ENCODE data around the gene DUOX1.

The DUOX1 gene

DNA sequence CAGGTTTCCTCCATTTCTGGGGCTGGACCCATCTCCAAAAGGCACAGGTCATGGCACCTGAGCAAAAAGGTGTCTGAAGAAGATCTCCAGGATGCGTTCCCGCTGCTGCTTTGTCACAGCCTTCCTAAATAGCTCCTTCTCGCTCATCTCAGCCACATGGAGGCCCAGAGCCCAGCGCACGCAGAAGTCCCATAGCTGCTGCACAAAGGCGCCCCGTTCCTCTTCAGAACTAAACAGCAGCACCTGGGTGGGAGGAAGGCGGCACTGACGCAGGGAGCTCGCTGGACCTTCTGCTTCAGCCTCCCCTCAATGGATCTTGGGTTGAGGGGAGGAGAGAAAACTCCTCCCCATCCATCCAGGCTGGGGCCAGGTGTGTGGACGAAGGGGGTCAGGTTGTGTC lies 24.2 kb upstream of the DUOX1 start:
- H3K4me3 ChIP-seq (ENCODE audit: low read depth, low read length), result no peak overlapping the region

DNA sequence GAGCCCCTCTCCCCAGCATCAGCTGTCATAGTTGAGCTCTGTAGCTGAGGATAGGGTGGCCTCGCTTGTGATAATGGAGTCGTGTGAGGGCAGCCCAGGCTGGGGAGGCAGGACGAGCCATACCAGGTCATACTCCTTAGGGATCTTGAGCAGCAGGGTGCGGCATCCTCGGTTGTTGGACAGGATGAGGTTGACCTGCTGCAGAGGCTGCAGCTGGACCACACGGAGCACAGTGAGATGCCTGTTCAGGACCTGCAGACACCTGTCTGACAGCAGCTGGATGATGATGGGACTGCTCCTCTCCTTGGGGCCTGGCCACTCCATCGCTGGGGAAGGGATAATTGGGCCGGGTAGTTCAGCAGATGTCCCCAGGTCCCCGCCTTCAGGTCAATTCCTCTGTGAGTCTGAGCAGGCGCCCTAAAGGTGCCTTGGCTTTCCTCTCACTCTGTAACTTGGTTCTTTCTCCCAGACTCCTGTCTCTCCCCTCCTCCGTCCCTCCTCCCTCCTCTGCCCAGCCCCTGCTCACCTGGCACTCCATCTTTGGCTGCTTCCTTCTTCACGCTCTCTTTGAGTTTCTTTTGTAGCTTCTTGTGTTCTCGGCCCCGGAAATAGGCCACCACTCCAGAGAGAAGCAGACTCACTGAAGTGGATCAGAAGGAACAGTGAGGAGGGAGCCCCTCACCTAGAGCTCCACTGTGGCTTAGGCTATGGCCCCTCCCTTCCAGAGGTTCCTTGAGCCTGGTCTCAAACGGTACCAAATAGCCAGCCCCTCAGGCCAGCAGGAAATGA lies 23.6 kb upstream of the DUOX1 start:
- H3K4me3 ChIP-seq (ENCODE audit: low read depth, low read length), result no peak overlapping the region

DNA sequence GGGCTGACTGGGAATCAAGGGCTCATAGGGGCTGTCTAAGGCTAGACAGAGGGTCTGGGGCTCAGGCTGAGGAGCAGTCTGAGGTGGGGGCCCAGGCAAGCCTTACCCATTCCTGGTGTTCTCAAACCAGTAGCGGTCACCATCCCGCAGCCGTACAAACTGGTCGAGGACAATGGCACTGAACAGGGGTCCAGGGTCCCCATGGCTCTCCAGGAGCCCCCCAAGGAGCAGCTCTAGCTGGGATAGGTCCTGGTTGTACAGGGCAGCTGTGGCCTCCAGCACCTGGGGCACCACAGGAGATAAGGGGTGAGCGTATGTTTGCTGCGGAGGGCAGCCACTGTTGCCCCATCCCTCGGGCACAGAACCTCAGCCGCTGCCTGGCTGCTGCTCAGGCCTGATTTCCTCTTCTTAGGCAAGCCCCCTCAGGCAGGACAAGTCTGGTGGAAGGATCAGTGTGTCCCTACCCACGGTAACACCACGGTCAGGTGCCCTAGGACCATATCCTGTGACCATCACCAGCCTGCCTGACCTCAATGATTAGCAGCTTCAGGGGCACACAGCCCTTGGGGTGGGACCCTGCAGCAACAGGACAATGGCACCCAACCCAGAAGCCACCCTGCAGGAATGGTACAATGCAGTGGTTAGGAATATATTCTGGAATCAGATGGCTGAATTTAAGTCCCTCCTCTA lies 21.7 kb upstream of the DUOX1 start:
- H3K4me3 ChIP-seq (ENCODE audit: low read depth, low read length), result no peak overlapping the region

DNA sequence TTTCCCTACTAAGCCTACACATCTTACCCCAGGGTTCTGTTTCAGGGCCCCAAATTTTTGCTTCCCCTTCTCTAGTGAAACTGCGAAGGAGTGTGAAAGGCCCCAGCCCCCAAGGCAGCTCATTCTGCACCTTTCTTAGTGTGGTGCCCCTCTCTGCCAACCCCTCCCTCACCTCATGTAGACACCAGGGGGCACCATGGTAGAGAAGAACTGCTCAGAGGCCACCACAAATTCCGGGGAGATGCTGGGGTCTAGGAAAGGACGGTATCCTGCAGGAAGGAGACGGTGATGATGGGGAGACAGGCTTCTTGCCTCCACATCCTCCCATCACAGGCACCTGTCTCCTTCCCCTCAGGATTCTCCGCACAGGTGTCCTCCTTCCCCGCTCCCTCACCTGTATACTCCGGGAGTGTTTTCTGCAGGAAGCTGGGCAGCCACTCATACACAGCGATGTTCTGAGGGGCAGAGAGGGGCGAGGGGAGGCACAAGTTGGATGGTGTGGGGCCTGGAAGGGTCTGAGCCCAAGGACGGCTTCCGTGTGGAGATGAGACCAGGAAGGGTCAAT lies 19.5 kb upstream of the DUOX1 start:
- H3K4me3 ChIP-seq (ENCODE audit: low read depth, low read length), result no peak overlapping the region

DNA sequence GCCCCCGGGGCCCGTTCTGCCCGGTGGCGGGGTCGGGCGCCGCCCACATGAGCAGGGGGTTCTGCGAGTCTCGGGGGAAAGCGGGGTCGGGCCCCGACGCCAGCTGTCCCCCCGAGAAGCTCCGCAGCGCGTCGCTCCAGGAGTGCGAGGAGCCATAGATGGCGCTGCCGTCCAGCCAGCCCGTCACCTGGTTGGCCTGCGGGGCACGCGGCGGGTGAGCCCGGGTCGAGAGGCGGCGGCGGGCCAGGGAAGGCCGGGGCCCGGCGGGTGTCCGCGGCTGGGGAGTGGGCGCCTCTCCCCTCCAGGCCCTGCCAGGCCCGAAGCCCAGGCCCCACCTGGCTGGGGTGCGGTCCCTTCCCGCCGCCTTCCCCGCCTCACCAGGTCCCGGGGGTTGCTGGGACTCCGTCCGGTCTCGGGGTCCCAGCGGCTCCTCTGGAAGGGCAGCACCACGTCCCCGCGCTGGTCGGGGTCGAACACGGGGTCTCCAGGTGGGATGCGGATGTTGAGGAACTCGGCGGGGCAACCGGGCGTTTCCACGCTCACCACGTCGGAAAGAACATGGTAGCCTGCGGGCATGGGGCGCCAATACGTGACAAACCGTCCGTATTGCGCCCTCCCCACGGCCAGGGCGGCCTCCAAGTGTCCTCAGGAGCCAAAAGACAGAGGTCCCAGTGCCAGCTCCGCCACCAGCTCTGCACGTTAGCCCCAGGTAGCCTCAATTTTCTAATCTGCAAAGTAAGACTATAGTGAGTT lies 18.2 kb upstream of the DUOX1 start:
- H3K4me3 ChIP-seq (ENCODE audit: low read depth, low read length), result no peak overlapping the region

DNA sequence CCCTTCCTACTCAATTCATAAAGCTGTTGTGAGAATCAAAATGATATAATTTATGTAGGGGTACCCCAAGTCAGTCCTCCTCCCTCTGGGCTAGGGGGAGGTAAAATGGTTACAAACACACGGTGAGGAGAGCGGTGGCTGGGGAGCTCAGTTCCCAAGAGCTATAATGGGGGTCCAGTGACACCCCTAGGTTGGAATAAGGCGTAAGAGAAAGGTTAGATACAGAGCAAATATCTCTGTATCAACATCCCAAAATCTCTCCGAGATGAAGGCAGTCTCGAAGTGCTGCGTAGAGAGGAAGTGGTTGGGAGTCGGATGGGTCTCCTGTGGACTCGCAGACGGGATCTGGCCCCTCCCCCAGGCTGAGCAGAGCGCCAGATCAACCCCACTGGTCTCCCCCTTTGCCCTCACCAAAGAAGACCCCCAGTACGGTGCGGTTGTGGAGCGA lies 17.6 kb upstream of the DUOX1 start:
- H3K4me3 ChIP-seq (ENCODE audit: low read depth, low read length), result peak overlapping the region; percentile 14

DNA sequence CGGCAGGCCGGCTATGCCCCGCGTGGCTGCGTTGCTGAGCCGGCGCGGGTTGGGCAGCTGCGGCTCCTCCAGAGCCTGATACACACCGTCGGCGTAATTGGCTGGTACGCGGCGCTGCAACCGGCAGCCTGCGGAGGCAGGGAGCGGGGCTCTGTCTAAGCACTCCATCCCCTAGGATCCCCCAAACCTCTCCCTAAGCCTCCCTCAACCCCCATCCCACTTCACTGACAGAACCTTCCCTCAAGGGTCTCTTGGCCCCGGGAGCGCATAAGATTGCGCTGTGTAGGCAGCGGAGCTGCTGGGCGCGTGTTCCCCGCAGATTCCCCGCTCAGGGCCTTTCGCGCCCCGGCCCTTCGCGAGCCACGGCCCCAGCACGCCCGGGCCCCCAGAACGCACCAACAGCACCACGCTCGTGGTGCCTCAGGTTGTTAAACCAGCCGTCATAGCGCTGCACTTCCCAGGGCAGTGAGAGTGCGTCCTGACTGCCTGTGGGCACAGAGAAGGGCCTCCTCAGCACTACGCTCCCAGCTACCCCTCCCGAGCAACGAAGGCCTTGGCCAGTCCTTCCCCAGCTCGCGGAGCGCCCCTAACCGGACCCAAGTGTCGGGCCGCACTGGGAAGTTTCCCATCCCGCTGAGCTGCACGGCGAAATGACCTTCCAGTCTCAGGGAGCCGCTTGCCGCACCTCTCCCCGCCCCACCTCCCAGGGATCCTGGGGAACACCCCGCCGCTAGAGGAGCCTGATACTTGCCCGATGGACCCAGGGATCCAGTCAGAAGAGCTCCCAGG lies 17.0 kb upstream of the DUOX1 start:
- H3K4me3 ChIP-seq (ENCODE audit: low read depth, low read length), result peak overlapping the region; percentile 14

DNA sequence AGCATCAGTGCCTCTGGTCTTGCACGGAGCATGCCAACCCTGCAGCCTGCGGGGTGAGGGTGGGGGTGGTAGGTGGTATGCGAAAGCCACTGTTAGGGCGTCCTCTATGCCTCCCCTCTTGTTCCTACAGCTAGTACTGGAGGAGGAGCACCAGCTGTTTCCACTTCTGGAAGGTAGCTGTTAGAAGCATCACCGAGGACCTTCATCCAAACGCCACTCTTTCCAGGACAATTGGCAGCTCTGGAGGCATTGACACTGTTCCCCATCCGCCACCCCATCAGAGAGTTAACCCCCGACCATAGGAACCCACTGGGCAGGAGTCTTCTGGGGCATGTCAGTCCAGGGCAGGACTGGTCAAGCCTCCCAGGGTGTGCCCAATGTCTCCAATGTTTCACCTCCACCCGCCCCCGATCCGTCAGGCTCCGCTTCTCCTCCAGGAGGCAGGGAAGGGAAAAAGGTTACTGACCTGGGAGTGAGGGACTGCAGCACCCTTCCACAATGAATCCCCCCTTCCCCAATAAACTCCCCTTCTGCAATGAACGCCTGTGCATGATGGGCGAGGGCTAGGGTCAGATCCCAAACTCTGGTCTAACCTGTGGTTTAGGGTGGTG lies 16.3 kb upstream of the DUOX1 start:
- no peak overlapping the region for H3K4me3 ChIP-seq (ENCODE audit: low read depth, low read length)

DNA sequence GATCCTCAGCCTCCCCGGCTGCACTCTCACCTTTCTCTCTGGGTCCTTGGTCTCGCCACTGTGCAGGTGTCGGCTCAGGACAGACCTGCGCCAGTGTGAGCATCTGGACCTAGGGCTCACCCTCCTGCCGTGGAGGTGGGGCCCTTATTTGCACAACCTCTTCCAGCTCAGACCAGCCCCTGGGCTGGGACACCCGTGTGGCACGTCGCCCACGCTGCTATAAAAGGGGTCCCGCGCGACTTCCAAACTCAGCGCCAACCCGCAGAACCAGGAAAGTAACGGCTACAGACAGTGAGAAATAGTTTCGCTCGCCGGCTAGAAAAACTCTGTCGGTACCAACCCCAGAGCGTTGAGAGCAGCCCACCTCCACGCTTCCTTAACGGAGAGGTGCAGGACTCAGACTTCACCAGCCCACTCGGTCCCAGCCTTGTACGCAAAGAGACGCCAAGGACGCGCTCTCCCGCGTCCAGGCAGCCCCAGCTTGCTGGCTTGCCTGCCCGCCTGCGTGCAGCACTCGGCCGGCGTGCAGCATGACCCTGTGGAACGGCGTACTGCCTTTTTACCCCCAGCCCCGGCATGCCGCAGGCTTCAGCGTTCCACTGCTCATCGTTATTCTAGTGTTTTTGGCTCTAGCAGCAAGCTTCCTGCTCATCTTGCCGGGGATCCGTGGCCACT lies 15.6 kb upstream of the DUOX1 start, which contains the start of the genes DUOX2 and DUOXA2:
TSS of gene DUOX2 (minus strand) at position 97 of the 675 bp plus-strand sequence. CDS start 761 bp downstream, outside the sequence.
TSS of gene DUOXA2 (plus strand) at position 251 of the 675 bp plus-strand sequence. CDS start at position 531, 280 bp downstream.
- no peak within 1 kb of the TSS for H3K4me3 ChIP-seq (ENCODE audit: low read depth, low read length)

DNA sequence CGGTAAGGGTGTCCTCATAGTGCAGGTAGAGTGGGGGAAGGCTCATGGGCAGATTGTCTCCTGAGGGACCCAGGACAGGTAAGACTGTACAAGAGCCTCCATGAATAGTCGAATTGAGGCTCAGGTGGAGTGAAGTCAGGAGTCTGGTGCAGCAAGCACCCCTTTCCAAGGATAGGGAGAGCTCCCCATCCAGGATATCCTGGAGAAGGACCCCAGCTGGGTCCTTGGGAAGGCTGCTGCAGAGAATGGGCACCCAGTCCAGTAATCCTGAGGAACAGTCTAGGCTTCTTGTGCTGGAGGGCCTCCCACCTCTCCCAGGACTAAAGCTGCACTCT lies 15.1 kb upstream of the DUOX1 start:
- no peak overlapping the region for H3K4me3 ChIP-seq (ENCODE audit: low read depth, low read length)

DNA sequence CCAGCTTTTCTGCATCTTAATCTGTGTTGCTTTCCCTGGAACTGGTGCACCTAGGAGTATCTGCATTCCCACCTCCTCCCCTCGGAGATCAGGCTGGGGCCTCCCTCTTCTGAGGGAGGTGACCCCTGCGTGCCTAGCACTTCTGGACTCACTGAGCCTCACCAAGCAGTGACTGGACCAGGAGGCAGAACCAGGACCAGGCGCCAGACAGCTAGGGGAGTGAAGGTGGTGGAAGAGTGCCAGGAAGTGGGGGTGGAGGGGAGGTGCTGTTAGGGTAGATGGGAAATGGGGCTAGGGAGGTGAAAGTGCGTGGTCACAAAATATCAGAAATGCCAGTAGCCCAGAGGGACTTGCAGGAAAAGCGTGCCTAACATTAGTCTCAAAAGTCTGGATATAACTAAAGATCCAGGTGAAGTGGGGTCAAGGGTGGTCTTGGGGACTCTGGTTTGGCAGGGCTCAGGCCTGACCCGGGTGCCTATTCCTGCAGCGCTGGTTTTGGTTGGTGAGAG lies 14.4 kb upstream of the DUOX1 start:
- no peak overlapping the region for H3K4me3 ChIP-seq (ENCODE audit: low read depth, low read length)

DNA sequence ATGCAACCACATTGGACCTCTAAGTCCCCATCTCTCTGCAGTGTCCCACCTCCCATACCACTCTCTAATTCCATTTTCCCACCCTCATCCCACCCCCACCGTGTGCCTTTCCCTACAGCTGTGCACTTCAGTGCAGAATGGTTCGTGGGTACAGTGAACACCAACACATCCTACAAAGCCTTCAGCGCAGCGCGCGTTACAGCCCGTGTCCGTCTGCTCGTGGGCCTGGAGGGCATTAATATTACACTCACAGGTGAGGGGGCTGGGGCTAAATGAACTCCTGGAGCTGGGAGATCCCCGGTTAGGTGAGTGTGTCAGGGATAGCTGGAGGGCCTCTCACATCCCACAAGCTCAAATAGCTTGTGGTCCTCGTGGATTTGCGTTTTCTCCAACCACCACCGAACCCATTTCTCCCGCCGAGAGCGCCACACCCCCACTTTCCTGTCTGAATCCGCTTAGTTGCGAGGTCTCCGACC lies 13.8 kb upstream of the DUOX1 start:
- H3K4me3 ChIP-seq (ENCODE audit: low read depth, low read length), result no peak overlapping the region

DNA sequence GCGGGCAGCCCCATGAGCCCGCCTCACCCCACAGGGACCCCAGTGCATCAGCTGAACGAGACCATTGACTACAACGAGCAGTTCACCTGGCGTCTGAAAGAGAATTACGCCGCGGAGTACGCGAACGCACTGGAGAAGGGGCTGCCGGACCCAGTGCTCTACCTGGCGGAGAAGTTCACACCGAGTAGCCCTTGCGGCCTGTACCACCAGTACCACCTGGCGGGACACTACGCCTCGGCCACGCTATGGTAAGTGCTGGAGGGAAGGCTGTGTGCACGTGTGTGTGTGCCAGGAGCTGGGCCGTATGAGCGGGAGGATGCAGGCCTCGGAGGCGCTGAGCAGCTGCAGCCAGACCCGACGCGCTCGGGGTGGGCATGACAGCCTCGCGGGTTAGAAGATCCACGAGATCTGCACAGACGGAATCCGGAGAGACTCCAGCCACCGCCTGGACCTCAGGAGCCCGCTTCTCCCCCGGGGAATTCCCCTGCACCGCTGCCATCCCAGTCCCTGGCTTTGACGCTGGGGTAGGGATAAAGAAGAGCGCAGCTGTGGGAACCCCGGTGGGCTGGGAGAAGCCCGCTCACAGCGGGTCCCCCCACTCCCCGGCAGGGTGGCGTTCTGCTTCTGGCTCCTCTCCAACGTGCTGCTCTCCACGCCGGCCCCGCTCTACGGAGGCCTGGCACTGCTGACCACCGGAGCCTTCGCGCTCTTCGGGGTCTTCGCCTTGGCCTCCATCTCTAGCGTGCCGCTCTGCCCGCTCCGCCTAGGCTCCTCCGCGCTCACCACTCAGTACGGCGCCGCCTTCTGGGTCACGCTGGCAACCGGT lies 13.1 kb upstream of the DUOX1 start:
- no peak overlapping the region for H3K4me3 ChIP-seq (ENCODE audit: low read depth, low read length)

DNA sequence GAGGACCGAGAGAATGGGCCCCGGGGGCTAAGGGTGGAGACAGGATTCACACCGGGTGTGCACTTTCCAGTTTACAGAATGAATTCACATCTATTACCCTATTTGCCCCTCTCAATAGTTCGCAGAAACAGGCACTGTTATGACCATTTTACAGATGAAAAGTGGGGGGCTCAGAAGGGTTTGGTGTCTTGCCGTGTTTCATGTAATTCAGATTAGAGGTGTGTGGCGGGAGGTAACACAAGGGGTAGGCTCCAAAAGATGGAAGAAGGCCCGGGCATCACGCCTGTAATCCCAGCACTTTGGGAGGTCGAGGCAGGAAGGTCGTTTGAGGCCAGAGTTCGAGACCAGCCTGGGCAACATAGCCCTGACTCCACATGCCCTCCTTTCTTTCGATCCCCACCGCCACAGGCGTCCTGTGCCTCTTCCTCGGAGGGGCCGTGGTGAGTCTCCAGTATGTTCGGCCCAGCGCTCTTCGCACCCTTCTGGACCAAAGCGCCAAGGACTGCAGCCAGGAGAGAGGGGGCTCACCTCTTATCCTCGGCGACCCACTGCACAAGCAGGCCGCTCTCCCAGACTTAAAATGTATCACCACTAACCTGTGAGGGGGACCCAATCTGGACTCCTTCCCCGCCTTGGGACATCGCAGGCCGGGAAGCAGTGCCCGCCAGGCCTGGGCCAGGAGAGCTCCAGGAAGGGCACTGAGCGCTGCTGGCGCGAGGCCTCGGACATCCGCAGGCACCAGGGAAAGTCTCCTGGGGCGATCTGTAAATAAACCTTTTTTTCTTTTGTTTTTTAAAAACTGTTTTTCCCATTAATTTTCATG lies 12.3 kb upstream of the DUOX1 start:
- no peak overlapping the region for H3K4me3 ChIP-seq (ENCODE audit: low read depth, low read length)

DNA sequence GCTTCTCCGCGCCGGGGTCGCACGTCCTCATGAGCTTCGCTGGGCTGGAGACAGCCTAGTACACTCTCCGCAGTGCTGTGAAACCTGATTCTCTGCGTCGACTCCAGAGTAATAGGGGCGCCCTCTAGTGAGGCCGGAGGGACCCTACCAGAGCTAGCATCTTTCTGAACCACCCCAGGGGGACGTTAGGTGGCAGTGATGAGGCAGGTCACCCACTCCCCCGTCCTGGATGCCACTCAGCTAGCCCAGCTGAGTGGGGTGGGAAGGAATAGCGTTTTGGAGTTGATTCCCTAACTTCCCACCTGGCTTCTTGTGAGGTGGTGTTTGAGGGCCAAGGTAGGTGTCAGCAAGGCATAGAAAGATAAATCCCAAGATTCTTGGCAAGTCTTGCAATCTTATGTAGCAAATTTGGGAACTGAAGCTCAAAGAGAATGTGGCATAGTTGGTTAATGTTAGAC lies 11.6 kb upstream of the DUOX1 start:
- no peak overlapping the region for H3K4me3 ChIP-seq (ENCODE audit: low read depth, low read length)

DNA sequence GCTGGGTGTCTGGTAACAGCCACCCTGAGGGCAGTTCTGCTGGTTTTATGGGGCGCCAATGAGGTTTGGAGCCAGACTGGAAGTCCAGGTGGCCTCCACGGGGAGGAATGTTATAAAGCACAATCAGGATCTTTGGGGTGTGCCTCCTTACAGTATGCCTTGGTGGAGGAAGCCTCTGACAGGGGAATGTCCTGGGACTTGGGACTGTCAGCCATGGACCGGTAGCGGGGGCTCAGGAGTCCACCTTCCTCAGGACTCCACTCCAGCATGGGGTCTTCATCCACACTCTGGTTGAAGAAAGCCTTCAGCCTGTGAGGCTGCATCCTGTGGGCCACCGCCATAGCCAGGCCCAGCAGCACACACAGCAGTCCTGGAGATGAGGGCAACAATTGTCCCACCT lies 10.8 kb upstream of the DUOX1 start:
- H3K4me3 ChIP-seq (ENCODE audit: low read depth, low read length), result no peak overlapping the region

Measured in iPS-11a (cell line).